HUES64 (cell line): ENCODE results near the gene GLRA2.

ENCODE experiments used
- H3K27ac ChIP-seq: 2 replicates; pipeline ENCODE4 v1.7.0; 2013; ENCODE audit warnings: low read depth, low read length, inconsistent platforms
- H3K27me3 ChIP-seq: 2 replicates; pipeline ENCODE4 v1.6.1; 2013; ENCODE audit warnings: mild to moderate bottlenecking, low read length; ENCODE audit not compliant: insufficient read depth
- H3K36me3 ChIP-seq: 2 replicates; pipeline ENCODE4 v1.6.1; 2013; ENCODE audit warnings: mild to moderate bottlenecking, low read length; ENCODE audit not compliant: insufficient read depth
- H3K4me1 ChIP-seq: 2 replicates; pipeline ENCODE4 v1.6.1; 2013; ENCODE audit warnings: mild to moderate bottlenecking, low read length, moderate library complexity; ENCODE audit not compliant: insufficient read depth
- H3K4me3 ChIP-seq: 2 replicates; pipeline ENCODE4 v1.5.1; 2013; ENCODE audit warnings: mild to moderate bottlenecking, low read length, moderate library complexity
- H3K9ac ChIP-seq: 2 replicates; pipeline ENCODE4 v1.6.1; 2013; ENCODE audit warnings: mild to moderate bottlenecking, low read depth, low read length
- H3K9me3 ChIP-seq: 2 replicates; pipeline ENCODE4 v1.6.1; 2013; ENCODE audit warnings: low read depth, low read length; ENCODE audit not compliant: insufficient read depth
- WGBS: fragments of 150-250, 120-280 bp; methylation state at CpG from one replicate; pipeline ENCODE4 v1.1.7; 2013; ENCODE audit warnings: missing lambda C conversion rate; 5-methylcytosine and 5-hydroxymethylcytosine counted together

Gene GLRA2

DNA sequence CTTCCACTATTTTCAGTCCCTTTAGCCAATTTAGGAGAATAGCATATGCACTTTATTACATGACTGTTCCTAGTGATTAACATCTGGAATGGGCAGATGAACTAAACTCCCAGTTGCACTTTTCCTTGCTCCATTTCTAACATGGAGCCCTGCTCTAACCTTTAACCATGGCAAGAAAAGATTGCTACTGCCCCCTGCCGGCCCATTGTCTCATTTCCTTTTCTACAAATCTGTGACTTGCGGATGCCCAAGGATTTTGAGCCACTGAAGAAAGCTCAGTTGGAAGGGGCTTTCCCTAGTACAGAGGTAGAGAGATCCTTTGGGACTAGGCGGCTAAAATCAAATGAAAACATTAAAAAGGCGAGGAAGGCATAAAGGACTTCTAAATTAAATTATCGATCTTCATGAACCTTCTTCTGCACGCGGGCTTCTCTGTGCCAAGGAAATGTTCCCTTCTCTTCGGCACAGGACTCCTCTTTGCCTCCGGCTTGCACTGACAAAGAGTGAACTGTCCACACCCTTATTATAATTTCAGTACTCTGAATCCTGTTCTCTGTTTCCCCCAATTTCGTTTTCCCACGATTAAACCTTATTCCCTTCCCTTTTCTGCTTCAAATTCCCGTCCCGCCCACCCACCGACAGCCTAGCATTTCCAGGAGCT, 577 bp upstream of the GLRA2 start:
- Histone ChIP-seq H3K27ac (no peak overlapping the region), H3K27me3 (no peaks in the 10 kb centered on the region), H3K36me3 (no peaks in the 10 kb centered on the region), H3K9me3 (no peaks in the 10 kb centered on the region), H3K4me3 (peak overlapping the region; percentile 41), H3K9ac (no peak overlapping the region), H3K4me1 (0 out of 2 replicates have a peak, but pooled peaks cover 8% of the 10 kb centered on the region)
- WGBS = 9% methylated on average over 13 of the region's 14 CpGs

DNA sequence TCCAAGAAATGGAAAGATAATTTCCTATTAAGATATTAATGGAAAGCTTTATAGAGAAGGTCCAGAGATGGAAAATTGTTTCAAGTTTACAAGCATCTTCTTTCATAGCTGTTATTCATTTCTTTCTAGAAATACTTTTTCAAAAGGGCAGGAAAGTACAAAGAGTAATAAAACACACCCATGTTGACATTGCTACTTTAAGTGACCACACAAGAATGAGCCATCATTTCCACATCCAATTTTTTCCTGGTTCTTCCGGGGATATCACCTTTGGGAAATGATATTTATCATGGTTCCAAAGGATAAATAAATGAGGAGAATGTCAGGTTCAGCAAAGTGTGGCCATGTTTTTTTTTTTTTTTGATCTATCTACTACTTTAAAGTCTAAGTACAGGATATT, 4.5 kb downstream of the GLRA2 start:
- H3K27me3 ChIP-seq = no peaks in the 10 kb centered on the region
- WGBS = no CpG with 5 or more reads among the region's 1 CpG
- no peak overlapping the region for H3K27ac ChIP-seq
- no peak overlapping the region for H3K9ac ChIP-seq
- no peaks in the 10 kb centered on the region for H3K4me1 ChIP-seq
- no peaks in the 10 kb centered on the region for H3K36me3 ChIP-seq
- no peak overlapping the region for H3K4me3 ChIP-seq
- H3K9me3 ChIP-seq = no peaks in the 10 kb centered on the region

- no peaks in the 10 kb centered on the region for H3K36me3 ChIP-seq
These were observed 16.9 kb downstream of the GLRA2 start for GRCh38 chrX:14546190-14546589.

DNA sequence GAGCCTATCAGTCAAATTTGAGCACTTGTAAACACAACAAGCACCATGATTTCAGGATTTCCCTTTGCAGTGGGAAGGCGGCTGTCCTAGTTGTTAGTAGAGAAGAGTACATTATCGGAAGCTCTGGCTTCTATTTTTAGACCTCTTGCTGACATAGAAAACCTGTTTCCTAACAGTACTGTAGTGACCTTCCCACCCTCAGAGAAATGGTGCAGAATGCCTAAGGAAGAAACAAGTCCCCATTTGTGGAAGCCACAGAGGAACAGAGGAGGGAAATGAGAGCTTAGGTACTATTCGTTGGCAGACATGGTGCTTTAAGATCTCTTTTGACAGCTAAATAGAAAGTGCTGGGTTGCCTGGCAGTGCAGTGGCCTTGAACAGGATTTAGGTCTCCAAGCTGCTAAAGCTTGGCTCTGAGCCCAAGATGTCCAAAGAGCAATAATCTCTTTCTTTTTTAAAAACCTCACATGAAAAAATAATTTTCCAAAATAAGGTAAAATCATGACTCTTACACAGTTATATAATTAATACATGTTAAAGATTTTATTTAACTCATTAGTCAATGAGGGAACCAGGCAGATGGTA, 24.9 kb downstream of the GLRA2 start:
- Histone ChIP-seq H3K27me3 (no peaks in the 10 kb centered on the region), H3K4me1 (no peaks in the 10 kb centered on the region), H3K27ac (no peak overlapping the region), H3K9me3 (no peaks in the 10 kb centered on the region), H3K9ac (no peak overlapping the region), H3K4me3 (no peak overlapping the region), H3K36me3 (no peaks in the 10 kb centered on the region)
- WGBS = 93% methylated on average over 3 of the region's 3 CpGs

More at GRCh38 chrX:14546190-14546589, 16.9 kb downstream of the GLRA2 start:
- Histone ChIP-seq H3K4me3 (no peak overlapping the region), H3K9ac (no peak overlapping the region), H3K27ac (no peak overlapping the region), H3K27me3 (no peaks in the 10 kb centered on the region), H3K9me3 (no peaks in the 10 kb centered on the region), H3K4me1 (no peaks in the 10 kb centered on the region)
- WGBS = 86% methylated on average over 4 of the region's 4 CpGs

DNA sequence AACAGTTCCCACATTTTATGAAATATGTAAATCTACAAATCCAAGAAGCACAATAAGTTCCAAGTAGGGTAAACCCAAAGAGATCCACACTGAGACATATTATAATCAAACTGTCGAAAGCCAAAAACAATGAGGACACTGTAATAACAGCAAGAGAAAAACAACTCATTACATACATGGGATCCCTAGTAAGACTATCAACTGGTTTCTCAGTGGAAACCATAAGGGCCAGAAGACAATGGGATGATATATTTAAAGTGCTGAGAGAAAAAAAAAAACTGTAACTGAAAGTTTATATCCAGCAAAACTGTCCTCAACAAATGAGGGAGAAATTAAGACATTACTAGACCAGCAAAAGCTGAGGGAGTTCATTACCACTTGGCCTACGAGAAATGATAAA, 34.7 kb downstream of the GLRA2 start:
- Histone ChIP-seq H3K27me3 (no peaks in the 10 kb centered on the region), H3K4me3 (no peak overlapping the region), H3K27ac (no peak overlapping the region), H3K9ac (no peak overlapping the region), H3K36me3 (no peaks in the 10 kb centered on the region), H3K4me1 (no peaks in the 10 kb centered on the region), H3K9me3 (peaks cover 7% of the 10 kb centered on the region; the same call in 1 of the 2 replicates)
- WGBS = 90% methylated on average over 2 of the region's 2 CpGs

- H3K27me3 ChIP-seq = no peaks in the 10 kb centered on the region
- 83% methylated on average over 1 of the region's 2 CpGs for WGBS
These were observed 43.8 kb downstream of the GLRA2 start for GRCh38 chrX:14573161-14573560.

DNA sequence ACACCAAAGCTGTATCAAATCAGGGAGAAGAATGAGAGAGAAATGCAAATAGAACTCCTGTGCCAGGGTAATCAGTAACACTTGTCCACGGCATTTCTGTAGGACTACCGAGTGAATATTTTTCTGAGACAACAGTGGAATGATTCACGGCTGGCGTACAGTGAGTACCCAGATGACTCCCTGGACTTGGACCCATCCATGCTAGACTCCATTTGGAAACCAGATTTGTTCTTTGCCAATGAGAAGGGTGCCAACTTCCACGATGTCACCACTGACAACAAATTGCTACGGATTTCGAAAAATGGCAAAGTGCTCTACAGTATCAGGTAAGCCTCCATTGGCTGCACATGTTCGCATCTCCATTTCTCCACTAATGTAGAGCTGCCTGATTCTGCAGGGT, 51.7 kb downstream of the GLRA2 start:
- Histone ChIP-seq H3K4me1 (no peaks in the 10 kb centered on the region), H3K27me3 (no peaks in the 10 kb centered on the region), H3K36me3 (no peaks in the 10 kb centered on the region), H3K27ac (no peak overlapping the region), H3K9ac (no peak overlapping the region), H3K9me3 (no peaks in the 10 kb centered on the region), H3K4me3 (no peak overlapping the region)
- WGBS = 90% methylated on average over 8 of the region's 8 CpGs

More at GRCh38 chrX:14573161-14573560, 43.8 kb downstream of the GLRA2 start:
- no peaks in the 10 kb centered on the region for H3K4me1 ChIP-seq
- H3K36me3 ChIP-seq = no peaks in the 10 kb centered on the region
- no peaks in the 10 kb centered on the region for H3K9me3 ChIP-seq
- H3K9ac ChIP-seq = no peak overlapping the region
- no peak overlapping the region for H3K4me3 ChIP-seq
- H3K27ac ChIP-seq = no peak overlapping the region

- H3K36me3 ChIP-seq = no peaks in the 10 kb centered on the region
- no peak overlapping the region for H3K9ac ChIP-seq
- H3K27ac ChIP-seq = no peak overlapping the region
- H3K27me3 ChIP-seq = no peaks in the 10 kb centered on the region
- WGBS = 93% methylated on average over 1 of the region's 2 CpGs
- H3K9me3 ChIP-seq = no peaks in the 10 kb centered on the region
- H3K4me3 ChIP-seq = no peak overlapping the region
- H3K4me1 ChIP-seq = no peaks in the 10 kb centered on the region
These were observed 55.2 kb downstream of the GLRA2 start for GRCh38 chrX:14584548-14584947.

- Histone ChIP-seq H3K27me3 (no peaks in the 10 kb centered on the region), H3K4me3 (no peak overlapping the region), H3K4me1 (no peaks in the 10 kb centered on the region), H3K9ac (no peak overlapping the region), H3K36me3 (no peaks in the 10 kb centered on the region), H3K9me3 (no peaks in the 10 kb centered on the region), H3K27ac (no peak overlapping the region)
- WGBS = 92% methylated on average over 2 of the region's 2 CpGs
These were observed 60.9 kb downstream of the GLRA2 start for GRCh38 chrX:14590216-14590615.

DNA sequence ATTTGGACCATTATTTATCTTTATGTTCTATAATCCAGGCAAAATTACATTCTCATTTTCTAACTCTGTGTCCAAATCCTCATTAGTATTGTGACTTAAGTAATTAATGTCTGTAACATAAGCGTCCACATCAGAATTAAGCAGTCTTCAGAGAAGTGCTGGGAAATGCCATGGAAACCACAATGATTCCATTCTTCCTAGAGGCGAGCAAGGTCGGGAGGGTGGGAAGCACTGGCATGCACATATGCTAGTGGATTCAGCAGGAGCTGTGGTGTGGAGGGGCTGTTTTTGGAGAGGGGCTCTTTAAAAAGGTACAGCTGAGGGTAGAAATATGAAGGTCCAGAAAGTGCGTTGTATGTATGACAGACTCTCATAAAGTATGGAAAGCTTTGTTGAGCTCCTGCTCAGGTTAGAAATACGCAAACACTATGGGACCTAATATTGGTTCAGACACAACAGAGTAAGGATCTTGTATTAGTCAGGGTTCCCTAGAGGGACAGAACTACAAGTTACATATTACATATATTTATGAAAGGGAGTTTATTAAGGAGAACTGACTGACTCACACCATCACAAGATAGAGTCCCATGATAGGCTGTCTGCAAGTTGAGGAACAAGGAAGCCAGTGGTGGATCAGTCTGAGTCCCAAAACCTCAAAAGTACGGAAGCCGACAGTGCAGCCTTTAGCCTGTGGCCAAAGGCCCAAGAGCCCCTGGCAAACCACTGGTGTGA, 61.5 kb downstream of the GLRA2 start:
- no peaks in the 10 kb centered on the region for H3K9me3 ChIP-seq
- H3K36me3 ChIP-seq = no peaks in the 10 kb centered on the region
- no peak overlapping the region for H3K9ac ChIP-seq
- 95% methylated on average over 7 of the region's 7 CpGs for WGBS
- H3K27me3 ChIP-seq = no peaks in the 10 kb centered on the region
- H3K4me3 ChIP-seq = no peak overlapping the region
- no peaks in the 10 kb centered on the region for H3K4me1 ChIP-seq
- H3K27ac ChIP-seq = no peak overlapping the region

- 85% methylated on average over 2 of the region's 2 CpGs for WGBS
These were observed 62.6 kb downstream of the GLRA2 start for GRCh38 chrX:14591976-14592375.

More at GRCh38 chrX:14591976-14592375, 62.6 kb downstream of the GLRA2 start:
- no peaks in the 10 kb centered on the region for H3K9me3 ChIP-seq
- H3K36me3 ChIP-seq = no peaks in the 10 kb centered on the region
- H3K4me1 ChIP-seq = no peaks in the 10 kb centered on the region
- H3K9ac ChIP-seq = no peak overlapping the region
- no peak overlapping the region for H3K4me3 ChIP-seq
- no peak overlapping the region for H3K27ac ChIP-seq
- no peaks in the 10 kb centered on the region for H3K27me3 ChIP-seq
